Smooth muscle cell (in vitro differentiated cells): ENCODE results near the gene GAPDHS. TPM values are rescaled to one million over a fixed set of nuclear protein-coding genes. Genes with fewer than 3 reads are reported as not detected.

Experiments used
- DNase-seq: peaks from one replicate; lab custom pipeline; 2025; ENCODE audit not compliant: unreplicated experiment; lab: John Stamatoyannopoulos, UW
- H2AFZ ChIP-seq: fragments of 200-600 bp; sonication (generic); 2 replicates; pipeline ENCODE4 v1.6.0; 2016; ENCODE audit warnings: antibody characterized with exemption, low read depth, mild to moderate bottlenecking
- H3F3A ChIP-seq: fragments of 200-600 bp; sonication (generic); 2 replicates; pipeline ENCODE4 v1.6.0; 2017; ENCODE audit warnings: antibody characterized with exemption, low read depth
- H3K27ac ChIP-seq: fragments of 200-600 bp; sonication (generic); 2 replicates; pipeline ENCODE4 v1.5.1; 2016; ENCODE audit warnings: low read depth, mild to moderate bottlenecking
- H3K27me3 ChIP-seq: fragments of 200-600 bp; sonication (generic); 2 replicates; pipeline ENCODE4 v1.6.1; 2016; ENCODE audit warnings: low read depth, mild to moderate bottlenecking
- H3K36me3 ChIP-seq: fragments of 200-600 bp; sonication (generic); 2 replicates; pipeline ENCODE4 v1.5.1; 2016; ENCODE audit warnings: low read depth
- H3K4me1 ChIP-seq: fragments of 200-600 bp; sonication (generic); 2 replicates; pipeline ENCODE4 v1.5.1; 2016; ENCODE audit warnings: low read depth
- H3K4me2 ChIP-seq: fragments of 200-600 bp; sonication (generic); 2 replicates; pipeline ENCODE4 v1.6.0; 2016; ENCODE audit warnings: mild to moderate bottlenecking
- H3K4me3 ChIP-seq: fragments of 200-600 bp; sonication (generic); 2 replicates; pipeline ENCODE4 v1.5.1; 2016; ENCODE audit warnings: mild to moderate bottlenecking
- H3K79me2 ChIP-seq: fragments of 200-600 bp; sonication (generic); 2 replicates; pipeline ENCODE4 v1.6.0; 2016; ENCODE audit warnings: low read depth, mild to moderate bottlenecking
- H3K9ac ChIP-seq: fragments of 200-600 bp; sonication (generic); 2 replicates; pipeline ENCODE4 v1.6.0; 2016; ENCODE audit warnings: low read depth
- H3K9me3 ChIP-seq: fragments of 200-600 bp; sonication (generic); replicated peaks from 2 replicates; pipeline ENCODE4 v1.5.1; 2016; ENCODE audit warnings: low read depth
- H4K20me1 ChIP-seq: fragments of 200-600 bp; sonication (generic); 2 replicates; pipeline ENCODE4 v1.6.0; 2016; ENCODE audit warnings: low read depth
- WGBS: methylation state at CpG from one replicate; pipeline ENCODE4 v1.1.7; 2016; ENCODE audit warnings: low lambda C conversion rate; 5-methylcytosine and 5-hydroxymethylcytosine counted together
- polyA plus RNA-seq: library from polyadenylated mRNA; unstranded; fragments of >200 nt; fragmentation: Nextera tagmentation; extraction: Ambion mirVana; gene quantifications from 2 replicates; pipeline ENCODE4 v1.2.1, GENCODE V29; 2016
- total RNA-seq: library from RNA; depleted of rRNA; stranded (reverse); fragments of >200 nt; gene quantifications from 2 replicates; pipeline ENCODE4 v1.2.3, GENCODE V29; 2014
- TF ChIP-seq, protein P1 (sequence below): fragments of 200-600 bp; sonication (generic); IDR thresholded peaks from 2 replicates; pipeline ENCODE4 v1.5.1; 2017; ENCODE audit warnings: borderline replicate concordance, mild to moderate bottlenecking, antibody characterized with exemption; ENCODE audit not compliant: insufficient read depth, poor library complexity, severe bottlenecking

The GAPDHS gene
- total and polyA plus RNA-seq, 2 experiments from 2014 or later = 0.16 TPM; not detected in 1

DNA sequence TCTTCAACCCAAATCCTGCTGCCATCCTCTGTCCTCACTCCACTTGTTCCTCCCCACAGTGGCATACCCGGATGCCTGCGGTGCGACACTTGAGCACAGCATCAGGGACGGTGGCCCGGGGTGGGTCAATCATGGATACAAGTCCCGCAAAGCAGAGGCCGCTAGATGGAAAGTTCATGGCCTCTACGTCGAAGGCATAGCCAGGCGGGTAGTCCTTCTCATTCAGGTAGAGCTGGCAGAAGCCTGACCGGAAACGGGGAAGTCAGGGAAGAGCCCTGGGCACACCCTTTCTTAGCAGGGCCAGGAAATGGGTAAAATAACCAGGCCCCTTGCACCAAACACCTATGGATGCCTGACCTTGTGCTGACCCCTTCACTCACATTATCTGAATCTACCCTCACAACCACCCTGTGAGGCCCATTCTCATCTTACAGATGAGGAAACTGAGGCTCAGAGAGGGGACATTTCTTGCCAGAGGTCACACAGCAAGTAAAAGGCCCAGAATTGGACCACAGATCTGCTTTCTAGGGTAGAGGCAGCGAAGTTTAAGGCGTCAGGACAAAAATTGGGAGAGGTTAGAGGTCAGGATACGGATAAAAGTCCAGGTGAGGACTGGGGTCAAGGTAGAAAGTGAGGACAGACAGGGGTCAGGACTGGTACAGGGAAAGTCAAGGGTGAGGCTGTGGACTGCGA, 23.7 kb downstream of the GAPDHS start:
- H3K4me3 ChIP-seq = no peak overlapping the region
- H3K9ac ChIP-seq = no peak overlapping the region
- no peaks in the 10 kb centered on the region for H4K20me1 ChIP-seq
- peak overlapping the region; percentile 80 for H3K4me2 ChIP-seq
- peaks cover 3% of the 10 kb centered on the region for H3K4me1 ChIP-seq
- WGBS = 89% methylated on average over 16 of the region's 16 CpGs
- TF ChIP-seq, protein P1, sequence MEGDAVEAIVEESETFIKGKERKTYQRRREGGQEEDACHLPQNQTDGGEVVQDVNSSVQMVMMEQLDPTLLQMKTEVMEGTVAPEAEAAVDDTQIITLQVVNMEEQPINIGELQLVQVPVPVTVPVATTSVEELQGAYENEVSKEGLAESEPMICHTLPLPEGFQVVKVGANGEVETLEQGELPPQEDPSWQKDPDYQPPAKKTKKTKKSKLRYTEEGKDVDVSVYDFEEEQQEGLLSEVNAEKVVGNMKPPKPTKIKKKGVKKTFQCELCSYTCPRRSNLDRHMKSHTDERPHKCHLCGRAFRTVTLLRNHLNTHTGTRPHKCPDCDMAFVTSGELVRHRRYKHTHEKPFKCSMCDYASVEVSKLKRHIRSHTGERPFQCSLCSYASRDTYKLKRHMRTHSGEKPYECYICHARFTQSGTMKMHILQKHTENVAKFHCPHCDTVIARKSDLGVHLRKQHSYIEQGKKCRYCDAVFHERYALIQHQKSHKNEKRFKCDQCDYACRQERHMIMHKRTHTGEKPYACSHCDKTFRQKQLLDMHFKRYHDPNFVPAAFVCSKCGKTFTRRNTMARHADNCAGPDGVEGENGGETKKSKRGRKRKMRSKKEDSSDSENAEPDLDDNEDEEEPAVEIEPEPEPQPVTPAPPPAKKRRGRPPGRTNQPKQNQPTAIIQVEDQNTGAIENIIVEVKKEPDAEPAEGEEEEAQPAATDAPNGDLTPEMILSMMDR = no peak
- no peaks in the 10 kb centered on the region for H3K9me3 ChIP-seq
- H2AFZ ChIP-seq = no peak overlapping the region
- no peak overlapping the region for H3K27ac ChIP-seq
- H3K36me3 ChIP-seq = no peaks in the 10 kb centered on the region
- DNase-seq = no peak
- H3K79me2 ChIP-seq = no peaks in the 10 kb centered on the region
- peaks cover 50% of the 10 kb centered on the region for H3K27me3 ChIP-seq
- H3F3A ChIP-seq = no peaks in the 10 kb centered on the region

DNA sequence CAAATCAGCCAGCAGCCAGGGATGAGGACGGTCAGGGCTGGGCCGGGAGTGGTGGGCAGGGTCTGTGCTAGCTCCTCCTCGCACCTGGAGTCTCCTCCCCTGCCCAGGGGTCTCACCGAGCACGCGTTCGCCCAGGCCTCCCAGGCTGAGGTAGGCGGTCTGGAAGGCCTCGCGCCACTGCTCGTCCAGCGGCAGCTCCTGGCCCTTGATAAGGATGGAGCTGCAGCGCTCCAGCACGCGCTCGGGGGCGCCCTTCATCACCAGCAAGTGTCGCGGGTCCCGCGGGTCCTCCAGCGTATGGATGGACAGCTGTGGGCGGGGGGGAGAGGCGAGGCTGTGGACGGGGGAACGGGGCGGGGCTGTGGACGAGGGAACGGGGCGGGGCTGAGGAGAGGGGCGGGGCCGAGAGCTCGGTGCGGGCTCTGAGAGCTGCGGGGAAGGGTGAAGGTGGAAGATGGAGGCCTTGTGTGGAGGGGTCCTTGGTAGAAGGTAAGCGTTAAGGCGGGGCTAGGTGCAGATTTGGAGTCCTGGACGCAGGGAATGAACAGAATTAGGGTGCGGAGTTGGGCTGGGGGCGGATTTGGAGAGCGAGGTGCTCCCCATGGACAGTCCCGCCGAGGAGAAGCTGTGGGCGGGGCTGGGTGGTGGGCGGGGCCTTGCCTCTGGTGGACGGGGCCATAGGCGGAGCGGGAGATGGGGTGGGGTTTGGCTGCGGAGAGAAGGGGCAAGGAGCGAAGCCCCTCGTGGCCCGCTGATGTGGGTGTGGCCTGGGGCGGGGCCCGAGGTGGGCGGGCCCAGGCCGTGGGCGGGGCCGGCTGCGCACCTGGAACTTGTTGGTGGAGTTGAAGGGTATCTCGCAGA, 24.5 kb downstream of the GAPDHS start:
- Histone ChIP-seq H2AFZ (no peak overlapping the region), H3K4me1 (peaks cover 3% of the 10 kb centered on the region), H3K4me3 (peak overlapping the region; percentile 41), H3F3A (no peaks in the 10 kb centered on the region), H3K4me2 (peak overlapping the region; percentile 80), H3K36me3 (no peaks in the 10 kb centered on the region), H3K27ac (no peak overlapping the region), H3K27me3 (peaks cover 54% of the 10 kb centered on the region), H3K9ac (no peak overlapping the region), H3K9me3 (no peaks in the 10 kb centered on the region), H3K79me2 (no peaks in the 10 kb centered on the region), H4K20me1 (no peaks in the 10 kb centered on the region)
- WGBS = 5% methylated on average over 18 of the region's 60 CpGs
- TF ChIP-seq, protein P1 = no peak
- DNase-seq = peak; percentile 48

DNA sequence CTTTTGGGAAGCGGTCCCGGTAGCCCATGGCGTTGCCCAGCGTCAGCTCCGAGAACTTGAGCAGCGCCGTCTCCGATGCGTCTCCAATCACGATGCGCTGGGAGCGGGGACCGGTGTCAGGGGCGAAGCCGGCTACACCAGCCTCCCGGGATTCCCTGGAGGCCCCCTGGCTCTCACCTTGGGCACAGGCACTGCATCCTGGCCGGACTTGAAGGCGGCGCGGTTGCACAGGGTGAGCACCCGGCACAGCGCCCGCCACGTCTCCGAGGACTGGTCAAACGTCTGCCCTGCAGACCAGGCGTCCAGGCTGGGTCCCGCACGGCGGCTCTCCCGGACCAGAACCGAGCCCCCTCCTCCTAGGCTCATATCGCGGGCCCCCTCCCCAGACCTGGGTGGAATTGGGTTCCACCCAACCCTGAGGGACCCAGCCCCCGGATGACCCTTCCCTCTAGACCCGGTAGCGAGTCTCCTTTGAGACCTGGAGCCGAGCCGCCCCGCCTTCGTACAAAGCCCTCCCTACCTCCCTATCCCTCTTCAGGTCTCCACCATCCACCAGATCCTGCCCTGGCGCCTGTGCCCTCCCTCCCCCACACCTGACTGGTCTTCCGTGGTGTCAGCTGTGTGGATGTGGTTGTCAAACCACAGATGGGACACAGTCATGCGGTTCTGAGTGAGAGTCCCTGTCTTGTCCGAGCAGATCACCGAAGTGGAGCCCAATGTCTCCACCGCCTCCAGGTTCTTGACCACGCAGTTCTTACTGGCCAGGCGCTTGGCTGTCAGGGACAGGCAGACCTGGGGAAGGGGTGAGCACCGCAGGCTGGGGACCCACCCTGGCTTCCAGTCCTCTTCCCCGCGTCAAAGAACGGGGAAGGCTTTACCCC, 25.4 kb downstream of the GAPDHS start:
- WGBS = 43% methylated on average over 44 of the region's 53 CpGs
- no peaks in the 10 kb centered on the region for H3K9me3 ChIP-seq
- no peaks in the 10 kb centered on the region for H4K20me1 ChIP-seq
- H3K27ac ChIP-seq = no peak overlapping the region
- H3K4me1 ChIP-seq = peaks cover 3% of the 10 kb centered on the region
- no peaks in the 10 kb centered on the region for H3F3A ChIP-seq
- DNase-seq = no peak
- H2AFZ ChIP-seq = no peak overlapping the region
- TF ChIP-seq, protein P1 = no peak
- H3K79me2 ChIP-seq = no peaks in the 10 kb centered on the region
- H3K4me3 ChIP-seq = peak overlapping the region; percentile 41
- peak overlapping the region; percentile 80 for H3K4me2 ChIP-seq
- peaks cover 54% of the 10 kb centered on the region for H3K27me3 ChIP-seq
- H3K36me3 ChIP-seq = no peaks in the 10 kb centered on the region
- H3K9ac ChIP-seq = no peak overlapping the region
